DOHH2 (cell line): ENCODE data around the gene FAM98C.

Experiments
- H3F3A ChIP-seq: fragments of 200-600 bp; sonication (generic), shearing (Covaris generic); 2 replicates; pipeline ENCODE4 v1.6.0; 2016; ENCODE audit warnings: antibody characterized with exemption, mild to moderate bottlenecking; ENCODE audit not compliant: control insufficient read depth, insufficient read depth
- H3K27ac ChIP-seq: fragments of 200-600 bp; sonication (generic); 2 replicates; pipeline ENCODE4 v1.5.1; 2014; ENCODE audit warnings: low read depth, mild to moderate bottlenecking, low read length, moderate library complexity
- H3K27me3 ChIP-seq: fragments of 200-600 bp; sonication (generic); 2 replicates; pipeline ENCODE4 v1.6.1; 2014; ENCODE audit warnings: mild to moderate bottlenecking, low read length, mixed read lengths; ENCODE audit not compliant: control insufficient read depth
- H3K36me3 ChIP-seq: fragments of 200-600 bp; sonication (generic); 2 replicates; pipeline ENCODE4 v1.6.1; 2014; ENCODE audit warnings: mild to moderate bottlenecking, low read length, moderate library complexity, mixed read lengths; ENCODE audit not compliant: control insufficient read depth
- H3K4me1 ChIP-seq: fragments of 200-600 bp; sonication (generic); 2 replicates; pipeline ENCODE4 v1.6.1; 2014; ENCODE audit warnings: mild to moderate bottlenecking, low read length, mixed read lengths; ENCODE audit not compliant: control insufficient read depth
- H3K4me2 ChIP-seq: fragments of 200-600 bp; sonication (generic); 2 replicates; pipeline ENCODE4 v1.6.0; 2014; ENCODE audit warnings: mild to moderate bottlenecking, low read length, moderate library complexity
- H3K4me3 ChIP-seq: fragments of 200-600 bp; sonication (generic); 2 replicates; pipeline ENCODE4 v1.5.1; 2014; ENCODE audit warnings: mild to moderate bottlenecking, low read length, mixed read lengths
- H3K79me2 ChIP-seq: fragments of 200-600 bp; sonication (generic); 2 replicates; pipeline ENCODE4 v1.6.1; 2014; ENCODE audit warnings: mild to moderate bottlenecking, low read length, mixed read lengths; ENCODE audit not compliant: control insufficient read depth
- H3K9me2 ChIP-seq: fragments of 200-600 bp; sonication (generic); replicated peaks from 2 replicates; pipeline ENCODE4 v1.6.1; 2014; ENCODE audit warnings: mild to moderate bottlenecking, low read length, mixed read lengths; ENCODE audit not compliant: control insufficient read depth
- H3K9me3 ChIP-seq: fragments of 200-600 bp; sonication (generic); 2 replicates; pipeline ENCODE4 v1.6.1; 2014; ENCODE audit warnings: antibody characterized with exemption, low read length, mixed read lengths; ENCODE audit not compliant: control insufficient read depth, insufficient read depth
- H4K20me1 ChIP-seq: fragments of 200-600 bp; sonication (generic); 2 replicates; pipeline ENCODE4 v1.6.0; 2014; ENCODE audit warnings: low read depth, mild to moderate bottlenecking, antibody characterized with exemption, low read length, moderate library complexity; ENCODE audit not compliant: control insufficient read depth, insufficient read depth
- CTCF ChIP-seq: fragments of 200-600 bp; sonication (generic); IDR thresholded peaks from one replicate; pipeline ENCODE4 v1.5.1; 2014; ENCODE audit warnings: antibody characterized with exemption, mild to moderate bottlenecking, low read depth, low read length; ENCODE audit not compliant: poor library complexity, severe bottlenecking
- EZH2phosphoT487 ChIP-seq: fragments of 200-600 bp; sonication (generic); IDR thresholded peaks from 2 replicates; pipeline ENCODE4 v1.6.1; 2017; ENCODE audit warnings: borderline replicate concordance, mild to moderate bottlenecking, antibody characterized with exemption, low read length, moderate library complexity, mixed read lengths

FAM98C gene

GRCh38 chr19:38373907-38374331 is 29.0 kb upstream of the FAM98C start:
- Histone ChIP-seq H3K36me3 (peaks cover 26% of the 10 kb centered on the region), H3K9me2 (no peaks in the 10 kb centered on the region), H3F3A (no peaks in the 10 kb centered on the region), H4K20me1 (no peaks in the 10 kb centered on the region; the same call in 1 of the 2 replicates), H3K4me3 (peak overlapping the region; percentile 96), H3K27me3 (no peaks in the 10 kb centered on the region; the same call in none of the 2 replicates), H3K9me3 (no peaks in the 10 kb centered on the region), H3K4me2 (peak overlapping the region; percentile 99), H3K27ac (0 out of 2 replicates have a peak overlapping the region, but pooled peaks have one; percentile 33), H3K79me2 (peaks cover 36% of the 10 kb centered on the region), H3K4me1 (peaks cover 18% of the 10 kb centered on the region)
- TF ChIP-seq CTCF (no peak), EZH2phosphoT487 (no peak)

- Histone ChIP-seq H3K79me2 (peaks cover 41% of the 10 kb centered on the region), H3K36me3 (peaks cover 32% of the 10 kb centered on the region), H3K27ac (peak within 1 kb of the TSS; percentile 56), H3F3A (no peaks in the 10 kb centered on the region), H4K20me1 (no peaks in the 10 kb centered on the region; the same call in 1 of the 2 replicates), H3K4me1 (peaks cover 18% of the 10 kb centered on the region), H3K9me3 (no peaks in the 10 kb centered on the region), H3K4me3 (peak within 1 kb of the TSS; percentile 96), H3K4me2 (peak within 1 kb of the TSS; percentile 99), H3K9me2 (no peaks in the 10 kb centered on the region), H3K27me3 (no peaks in the 10 kb centered on the region; the same call in none of the 2 replicates)
- TF ChIP-seq CTCF (peak; percentile 41), EZH2phosphoT487 (no peak)
Measured at GRCh38 chr19:38374332-38375097, 28.4 kb upstream of the FAM98C start, which contains the start of gene PSMD8. TSS of gene PSMD8 (plus strand) at chr19:38374571. CDS start at chr19:38374602, 31 bp downstream.

GRCh38 chr19:38375098-38375493 is 27.8 kb upstream of the FAM98C start:
- no peaks in the 10 kb centered on the region for H3K9me2 ChIP-seq
- peak overlapping the region; percentile 85 for H3K4me2 ChIP-seq
- TF ChIP-seq CTCF (no peak), EZH2phosphoT487 (no peak)
- H3K36me3 ChIP-seq, result peaks cover 34% of the 10 kb centered on the region
- no peaks in the 10 kb centered on the region; the same call in none of the 2 replicates for H3K27me3 ChIP-seq
- H3K79me2 ChIP-seq, result peaks cover 42% of the 10 kb centered on the region
- no peaks in the 10 kb centered on the region; the same call in 1 of the 2 replicates for H4K20me1 ChIP-seq
- no peaks in the 10 kb centered on the region for H3F3A ChIP-seq
- peaks cover 18% of the 10 kb centered on the region for H3K4me1 ChIP-seq
- no peaks in the 10 kb centered on the region for H3K9me3 ChIP-seq
- H3K4me3 ChIP-seq, result peak overlapping the region; percentile 96
- H3K27ac ChIP-seq, result peak overlapping the region; percentile 56
